HG03196 (cell line): ENCODE results near the gene PRR5L.
"Not testable (repeated sequence)": the region's sequence is repeated elsewhere in the genome, so short reads cannot be mapped to it uniquely, and the experiment has no call there.

Source experiments
- ATAC-seq: cut with Tn5 transposase; IDR thresholded peaks from one replicate; pipeline ENCODE4 v1.9.1; 2021; ENCODE audit not compliant: unreplicated experiment

PRR5L gene

GRCh38 chr11:36280531-36280930 is 15.6 kb upstream of the PRR5L start:
- no peak for ATAC-seq

- no peak for ATAC-seq
Measured at GRCh38 chr11:36281850-36282249, 14.2 kb upstream of the PRR5L start.

- ATAC-seq: no peak
Measured at GRCh38 chr11:36282926-36283325, 13.2 kb upstream of the PRR5L start.

- no peak for ATAC-seq
Measured at GRCh38 chr11:36288442-36289225, 7.5 kb upstream of the PRR5L start.

- ATAC-seq: peak; percentile 99
Measured at GRCh38 chr11:36289226-36289852, 6.7 kb upstream of the PRR5L start, which contains the start of gene COMMD9. Gene COMMD9 (minus strand): TSS chr11:36289424. CDS start chr11:36289412, 12 bp downstream.

- ATAC-seq: no peak
Measured at GRCh38 chr11:36292311-36292722, 3.8 kb upstream of the PRR5L start.

- ATAC-seq: no peak
Measured at GRCh38 chr11:36296884-36297543, 926 bp downstream of the PRR5L start.

- ATAC-seq: no peak
Measured at GRCh38 chr11:36300650-36301049, 4.6 kb downstream of the PRR5L start.

GRCh38 chr11:36304351-36304750 is 8.3 kb downstream of the PRR5L start:
- no peak for ATAC-seq

GRCh38 chr11:36305047-36305446 is 9.0 kb downstream of the PRR5L start:
- ATAC-seq: no peak

- ATAC-seq: no peak
Measured at GRCh38 chr11:36306888-36307287, 10.8 kb downstream of the PRR5L start.

- ATAC-seq: no peak
Measured at GRCh38 chr11:36308577-36308976, 12.5 kb downstream of the PRR5L start.

GRCh38 chr11:36309779-36310178 is 13.7 kb downstream of the PRR5L start:
- no peak for ATAC-seq

GRCh38 chr11:36311926-36312595 is 16.0 kb downstream of the PRR5L start:
- ATAC-seq: no peak

- no peak for ATAC-seq
Measured at GRCh38 chr11:36312611-36313472, 16.8 kb downstream of the PRR5L start.

GRCh38 chr11:36313750-36314433 is 17.8 kb downstream of the PRR5L start:
- ATAC-seq: peak; percentile 46

GRCh38 chr11:36314434-36314767 is 18.3 kb downstream of the PRR5L start:
- no peak for ATAC-seq

GRCh38 chr11:36316049-36316448 is 20.0 kb downstream of the PRR5L start:
- no peak for ATAC-seq

GRCh38 chr11:36317992-36318391 is 21.9 kb downstream of the PRR5L start:
- no peak for ATAC-seq

- ATAC-seq: not testable (repeated sequence)
Measured at GRCh38 chr11:36324956-36325355, 28.9 kb downstream of the PRR5L start.
